Retina (tissue), 1 donor: ENCODE data around the gene SYNE2.
"Not testable (repeated sequence)": the region's sequence is repeated elsewhere in the genome, so short reads cannot be mapped to it uniquely, and the experiment has no call there.

ENCODE experiments used
- DNase-seq: peaks from one replicate; pipeline ENCODE4 v3.0.0-alpha.2; 2016

The SYNE2 gene

DNA sequence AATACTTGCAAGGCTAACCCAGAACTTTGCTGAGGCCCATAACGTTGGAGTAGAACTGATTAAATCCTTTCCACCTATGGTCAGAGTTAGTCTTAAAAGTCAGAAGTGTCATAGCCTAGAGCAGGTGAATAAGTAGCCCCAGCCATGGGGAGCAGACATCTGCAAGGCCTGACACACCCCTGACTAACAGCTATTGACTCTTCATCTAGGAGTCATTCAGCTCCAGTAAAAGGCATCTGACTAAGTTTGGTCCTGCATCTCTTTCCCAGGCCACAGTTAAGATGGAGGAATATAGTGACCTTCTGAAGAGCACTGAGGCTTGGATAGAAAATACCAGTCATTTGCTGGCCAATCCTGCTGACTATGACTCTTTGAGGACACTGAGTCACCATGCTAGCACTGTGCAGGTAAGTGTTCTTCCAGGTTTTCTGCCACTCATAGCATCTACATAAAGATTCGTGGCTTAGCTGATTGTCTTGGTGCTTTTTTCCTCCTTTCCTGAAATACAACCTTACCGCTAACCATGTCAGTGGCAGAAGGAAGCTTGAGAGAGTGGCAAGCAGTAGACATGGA is 228.5 kb downstream of the SYNE2 start:
- DNase-seq: no peak

- DNase-seq: no peak
Observed at GRCh38 chr14:64082837-64083236, 230.0 kb downstream of the SYNE2 start.

DNA sequence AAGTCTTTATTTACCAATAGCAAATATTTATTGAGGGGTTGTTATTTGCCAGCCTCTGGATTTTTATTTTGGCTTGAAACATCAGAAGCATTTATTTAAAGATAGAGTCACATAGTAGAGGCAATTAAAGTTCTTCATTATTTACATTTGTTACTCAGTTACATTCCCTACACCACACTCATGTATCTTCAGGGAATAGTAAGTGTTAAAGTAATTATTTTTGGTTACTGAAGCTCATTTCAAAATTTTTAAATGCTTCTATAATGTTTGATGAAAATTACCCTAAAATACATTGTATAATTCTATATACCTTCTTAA is 235.8 kb downstream of the SYNE2 start:
- DNase-seq: no peak

GRCh38 chr14:64089920-64090319 is 237.1 kb downstream of the SYNE2 start:
- no peak for DNase-seq

GRCh38 chr14:64091217-64091616 is 238.4 kb downstream of the SYNE2 start:
- no peak for DNase-seq

DNA sequence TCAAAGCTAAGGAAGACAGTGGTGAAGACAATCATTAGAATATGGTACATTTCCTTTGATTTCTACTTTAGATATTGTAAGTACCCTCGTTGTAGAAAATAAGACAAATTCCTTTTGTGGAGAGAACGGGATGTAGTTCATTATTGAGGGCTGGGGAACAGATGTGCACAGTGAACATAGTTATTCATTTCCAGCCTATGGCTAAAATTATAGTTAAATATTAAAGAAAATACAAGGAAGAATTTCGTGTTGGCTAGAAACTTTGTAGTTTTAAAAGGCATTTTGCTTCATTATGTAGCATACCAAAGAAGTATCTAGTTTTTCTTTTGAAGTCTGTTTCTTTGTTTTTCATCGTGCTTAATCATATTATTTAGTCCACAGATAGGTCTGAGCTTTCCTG is 239.5 kb downstream of the SYNE2 start:
- no peak for DNase-seq

- DNase-seq: no peak
Observed at GRCh38 chr14:64092940-64093339, 240.1 kb downstream of the SYNE2 start.

GRCh38 chr14:64095620-64096019 is 242.8 kb downstream of the SYNE2 start:
- no peak for DNase-seq

DNA sequence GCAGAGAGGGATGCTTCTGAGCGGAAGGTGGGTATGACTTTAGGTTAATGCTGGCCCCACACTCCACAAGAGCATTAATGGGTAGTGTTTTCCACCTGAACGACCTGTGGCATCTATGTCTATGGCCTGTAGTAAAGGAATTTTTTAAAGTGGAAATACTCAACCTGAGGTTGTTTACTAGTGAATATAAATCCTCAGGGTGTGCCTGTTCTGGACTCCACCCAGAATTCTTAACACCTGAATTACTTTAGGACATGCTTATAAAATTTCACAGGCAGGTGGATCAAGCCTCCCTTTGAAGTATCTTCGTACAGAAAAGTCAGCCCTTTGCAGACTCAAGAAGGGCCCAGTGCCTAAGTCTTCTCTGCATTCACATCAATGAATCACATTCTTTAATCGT is 245.3 kb downstream of the SYNE2 start:
- DNase-seq: no peak

DNA sequence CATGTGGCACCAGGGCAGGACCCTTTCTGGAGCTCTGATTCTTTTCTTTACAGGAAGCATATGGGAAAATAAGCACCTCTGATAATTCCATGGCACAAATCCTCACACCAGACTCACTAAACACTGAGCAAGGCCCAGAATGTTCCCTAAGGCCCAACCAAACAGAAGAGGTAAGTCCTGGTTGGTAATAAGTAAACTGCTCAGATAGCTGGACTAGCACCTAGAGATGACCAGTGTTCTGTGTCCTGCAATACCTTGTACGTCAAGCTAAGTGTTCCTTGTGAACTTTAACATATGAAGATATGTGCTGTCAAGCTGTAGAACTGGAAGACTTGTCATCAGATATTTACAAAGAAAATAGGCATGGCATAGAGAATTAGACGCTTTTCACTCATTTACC is 254.6 kb downstream of the SYNE2 start:
- DNase-seq: no peak

DNA sequence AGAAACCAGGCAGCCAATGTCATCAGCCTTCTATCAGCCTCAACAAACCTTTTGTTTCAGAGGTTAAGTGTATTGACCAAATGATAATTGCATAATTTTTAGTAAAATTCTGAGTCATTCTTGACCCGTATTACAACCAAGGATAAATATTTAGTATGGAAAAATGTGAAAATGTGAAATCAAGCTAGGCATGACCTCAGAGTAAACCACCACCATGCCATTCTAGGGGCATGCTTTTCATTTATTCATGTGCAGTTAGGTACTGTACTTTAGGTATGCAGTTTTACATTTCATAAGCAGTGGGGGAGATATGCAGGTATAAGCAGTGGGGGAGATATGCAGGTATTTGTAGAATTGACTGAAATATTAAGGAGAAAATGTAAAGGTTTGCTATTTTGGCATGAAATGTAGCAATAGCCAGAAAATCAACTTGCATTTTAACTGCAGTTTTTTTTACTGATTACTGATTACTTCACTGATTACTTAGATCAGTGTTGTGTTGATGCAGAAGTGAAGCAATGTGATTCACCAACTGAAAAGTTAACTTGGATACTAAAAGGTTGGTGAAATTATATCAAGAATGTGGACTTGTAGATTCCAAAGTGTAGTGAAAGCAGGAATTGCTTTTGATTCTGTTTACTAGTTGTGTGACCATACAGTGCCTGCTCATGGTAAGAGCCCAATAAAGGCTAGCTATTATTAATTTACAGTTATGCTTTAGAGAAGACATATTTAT is 257.2 kb downstream of the SYNE2 start:
- no peak for DNase-seq

DNA sequence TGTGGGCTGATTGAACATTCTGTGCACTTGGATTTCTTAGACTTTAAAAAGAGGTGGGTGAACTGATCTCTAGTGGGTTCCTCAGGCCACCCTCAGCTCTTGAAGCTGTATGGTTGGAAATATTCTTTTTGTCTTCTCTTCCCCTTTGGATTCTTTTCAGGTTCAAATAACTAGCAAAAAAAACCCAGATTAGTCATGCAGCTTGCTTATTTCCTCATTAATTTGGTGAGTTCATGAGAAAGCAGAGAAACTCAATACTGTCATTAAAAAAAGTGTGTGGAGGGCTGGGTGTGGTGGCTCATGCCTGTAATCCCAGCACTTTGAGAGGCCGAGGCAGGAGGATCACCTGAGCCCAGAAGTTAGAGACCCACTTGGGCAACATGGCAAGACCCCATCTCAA is 258.0 kb downstream of the SYNE2 start:
- no peak for DNase-seq

DNA sequence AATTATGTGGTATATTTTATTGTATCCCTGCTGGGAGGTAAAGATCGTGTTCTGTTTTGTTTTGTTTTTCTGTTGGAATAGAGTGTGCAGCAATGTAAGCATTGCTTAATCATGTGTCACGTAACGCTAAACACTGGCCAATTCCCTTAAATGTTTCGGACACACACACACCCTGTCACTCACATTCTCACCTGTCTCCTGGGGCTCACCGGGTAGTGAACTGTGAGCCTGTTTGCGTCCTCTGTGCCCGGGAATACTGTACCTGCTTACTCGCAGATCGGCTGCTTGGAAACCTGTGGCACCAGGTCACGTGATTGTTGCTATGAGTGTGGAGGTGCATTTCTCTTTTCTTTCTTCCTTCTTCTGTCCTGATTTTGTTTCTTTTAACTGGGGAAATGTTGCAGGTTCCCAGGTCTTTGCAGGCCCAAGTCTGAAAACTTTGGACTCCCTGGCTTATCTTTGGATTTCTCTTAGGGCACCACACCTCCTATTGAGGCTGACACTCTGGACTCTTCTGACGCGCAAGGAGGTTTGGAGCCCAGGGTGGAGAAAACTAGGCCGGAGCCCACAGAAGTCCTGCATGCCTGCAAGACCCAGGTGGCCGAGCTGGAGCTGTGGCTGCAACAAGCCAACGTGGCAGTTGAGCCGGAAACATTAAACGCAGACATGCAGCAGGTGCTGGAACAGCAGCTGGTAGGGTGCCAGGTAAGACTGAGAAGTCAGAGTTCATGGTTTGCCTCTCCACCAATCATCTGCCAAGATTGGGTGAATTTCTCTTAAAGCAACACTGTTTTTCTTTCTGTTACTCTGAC is 260.3 kb downstream of the SYNE2 start:
- DNase-seq: no peak

DNA sequence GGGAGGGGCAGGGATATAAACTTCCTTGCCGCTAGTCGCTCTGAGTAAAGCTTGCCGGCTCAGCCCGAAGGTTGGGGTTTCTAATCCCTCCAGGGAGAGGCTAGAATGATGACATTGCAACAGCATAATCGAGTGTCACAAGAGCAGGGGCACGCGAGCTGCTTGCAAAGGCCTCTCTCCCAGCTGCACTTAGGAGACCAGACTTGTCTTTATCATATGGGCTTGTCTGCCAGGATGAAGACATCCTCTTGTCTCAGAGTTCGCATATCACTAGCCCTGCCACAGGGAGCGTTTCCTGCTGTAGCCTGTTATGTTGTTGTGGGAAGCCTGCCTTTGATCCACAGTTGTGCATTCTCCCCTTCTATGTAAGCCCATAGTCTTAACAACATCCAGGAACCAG is 261.4 kb downstream of the SYNE2 start:
- DNase-seq: peak; percentile 21

- no peak for DNase-seq
Observed at GRCh38 chr14:64114796-64115195, 262.0 kb downstream of the SYNE2 start.

GRCh38 chr14:64115401-64115800 is 262.6 kb downstream of the SYNE2 start:
- no peak for DNase-seq

DNA sequence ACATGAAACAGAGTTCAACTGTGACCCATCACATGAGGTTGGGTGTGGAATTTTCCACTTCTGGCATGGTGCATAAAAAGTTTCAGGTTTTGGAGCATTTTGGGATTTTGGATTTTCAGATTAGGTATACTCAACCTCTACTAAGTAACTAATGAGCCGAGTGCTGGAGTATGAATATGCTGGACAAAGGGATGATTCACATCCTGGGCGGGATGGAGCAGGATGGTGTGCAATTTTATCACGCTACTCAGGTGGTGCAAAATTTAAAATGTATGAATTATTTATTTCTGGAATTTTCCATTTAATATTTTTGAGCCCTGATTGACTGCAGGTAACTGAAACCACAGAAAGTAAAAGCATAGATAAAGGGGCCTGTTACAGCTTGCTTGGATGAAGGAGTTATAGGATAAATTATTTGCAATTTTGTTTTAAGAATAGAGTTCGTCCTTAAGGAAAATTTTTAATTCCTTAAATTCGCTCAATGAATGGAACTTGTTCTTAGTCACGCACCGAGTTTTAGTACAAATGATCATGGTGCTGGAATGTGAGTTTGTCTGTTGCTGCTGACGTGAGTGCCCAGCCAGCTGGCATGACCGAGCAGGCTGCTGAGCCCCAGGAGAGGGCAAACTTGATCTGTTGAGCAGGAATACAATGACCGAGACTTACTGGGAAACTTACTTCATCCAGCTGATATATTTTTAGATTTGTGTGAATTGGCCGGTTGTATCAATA is 265.0 kb downstream of the SYNE2 start:
- no peak for DNase-seq

- not testable (repeated sequence) for DNase-seq
Observed at GRCh38 chr14:64118403-64118742, 265.6 kb downstream of the SYNE2 start.

DNA sequence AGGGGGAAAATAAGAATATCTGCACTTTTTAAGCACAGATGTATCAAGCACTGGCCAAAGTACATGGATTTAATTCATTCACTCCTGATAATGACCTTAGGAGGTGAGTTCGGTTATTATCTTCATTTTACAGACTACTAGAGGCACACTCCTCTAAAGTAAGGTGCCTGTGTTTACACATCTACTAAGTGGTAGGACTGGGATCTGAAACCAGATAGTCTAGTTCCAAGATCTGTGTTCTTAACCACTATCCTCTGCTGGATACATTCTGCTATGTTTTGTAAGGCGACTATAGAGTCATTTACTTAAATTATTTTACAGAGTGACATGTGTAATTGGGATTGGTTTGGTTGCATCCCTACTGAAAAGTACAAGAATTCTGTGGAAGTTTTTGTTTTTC is 266.1 kb downstream of the SYNE2 start:
- no peak for DNase-seq

GRCh38 chr14:64119500-64119899 is 266.7 kb downstream of the SYNE2 start:
- no peak for DNase-seq

DNA sequence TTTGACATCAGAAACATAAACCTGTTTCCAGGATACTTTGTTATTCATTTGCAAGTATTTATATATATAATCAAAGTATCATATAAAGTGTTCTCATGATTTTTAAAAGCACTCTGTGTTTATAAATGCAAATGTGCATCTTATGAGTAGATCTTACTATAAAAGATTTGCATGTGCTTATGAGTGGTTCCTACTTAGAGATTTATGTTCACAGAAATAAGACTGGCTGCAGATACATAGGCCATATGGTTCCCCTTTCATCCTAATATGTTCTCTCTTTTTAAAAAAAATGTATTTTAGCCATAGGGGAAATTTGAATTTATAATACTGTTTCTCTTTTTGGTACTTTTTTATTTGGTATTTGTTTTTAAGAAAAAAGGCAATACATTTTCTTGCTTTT is 267.2 kb downstream of the SYNE2 start:
- no peak for DNase-seq

- no peak for DNase-seq
Observed at GRCh38 chr14:64123241-64123822, 270.5 kb downstream of the SYNE2 start.

DNA sequence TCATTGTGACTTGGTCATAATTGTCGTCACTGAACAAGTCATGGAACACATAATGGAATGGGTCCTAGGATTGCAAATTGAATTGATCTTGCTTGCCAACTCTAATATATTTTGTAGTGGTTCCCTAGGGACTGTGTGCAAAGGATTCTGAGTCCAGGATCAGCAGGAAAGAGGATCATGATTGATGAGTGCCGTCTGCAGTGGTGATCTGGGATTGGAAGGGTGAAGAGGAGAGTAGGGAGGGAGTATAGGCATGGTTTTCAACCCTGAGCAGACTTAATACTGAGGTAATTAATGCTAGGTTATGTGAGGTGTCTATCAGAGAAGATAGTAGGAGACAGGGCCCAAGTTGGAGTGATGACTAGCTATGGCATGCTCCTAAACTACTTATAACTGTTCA is 272.5 kb downstream of the SYNE2 start:
- DNase-seq: no peak
